HepG2 (cell line): Measurements from ENCODE around the gene HOXA1. TPM values are rescaled to one million over a fixed set of nuclear protein-coding genes. Genes with fewer than 3 reads are reported as not detected.

Experiments used
- ATAC-seq: fragments of 200-7000 bp; cut with Tn5 transposase; 3 replicates; pipeline ENCODE4 v1.9.1; 2020; ENCODE audit warnings: mild to moderate bottlenecking, moderate library complexity
- BruUV-seq: library from RNA; stranded (reverse); fragments of 400-500 nt; replicated peaks from 2 replicates; lab custom pipeline; 2021; lab: Mats Ljungman, UMichigan
- CTCF ChIA-PET: fragments of 300-600 bp; formaldehyde crosslinking; extraction: SDS; loops from one replicate; lab custom pipeline; 2021; ENCODE audit warnings: low total read pairs, inconsistent platforms, low intra/inter-chr PET ratio; lab: Yijun Ruan, JAX
- POLR2A ChIA-PET: fragments of 350-600 bp; sonication (Branson Sonifier 250); formaldehyde crosslinking; loops from one replicate; lab custom pipeline; 2020; ENCODE audit warnings: antibody characterized with exemption, inconsistent platforms; lab: Yijun Ruan, JAX
- DNase-seq: peaks from one replicate; pipeline ENCODE4 v3.0.0-alpha.2; 2015; ENCODE audit warnings: low spot score
- FAIRE-seq: peaks from 3 replicates; lab custom pipeline; 2011; peaks lifted over from hg19 to GRCh38; lab: Jason Lieb, UNC
- H2AFZ ChIP-seq: one replicate; pipeline ENCODE4 v1.6.1; 2011; ENCODE audit warnings: low read length, inconsistent platforms
- H3K27ac ChIP-seq: fragments of 300-600 bp; 3 replicates; pipeline ENCODE4 v1.8.0; 2011; ENCODE audit warnings: mixed run types, mild to moderate bottlenecking, mixed read lengths, low read length, inconsistent platforms; ENCODE audit not compliant: insufficient read depth; ENCODE audit errors: extremely low read length
- H3K27me3 ChIP-seq, 2 experiments: fragments of 200-600 bp in 1 of 2; 2 replicates in 1 of 2; 3 replicates in 1 of 2; pipeline versions ENCODE4 v1.6.0 to v1.8.0; 2011; ENCODE audit warnings: low read length in 2 of 2, mild to moderate bottlenecking in 2 of 2, moderate library complexity in 2 of 2, inconsistent platforms in 1 of 2; ENCODE audit not compliant: insufficient read depth in 2 of 2, control insufficient read depth in 1 of 2
- H3K36me3 ChIP-seq, 2 experiments: fragments of 200-600 bp in 1 of 2; replicated peaks in 1 of 2; 2 replicates in 1 of 2; 3 replicates in 1 of 2; pipeline versions ENCODE4 v1.5.1 to v1.8.0; 2011; ENCODE audit warnings: low read length in 2 of 2, inconsistent platforms in 1 of 2; ENCODE audit not compliant: insufficient read depth in 2 of 2, control insufficient read depth in 1 of 2
- H3K4me1 ChIP-seq: 2 replicates; pipeline ENCODE4 v1.5.1; 2012; ENCODE audit warnings: low read length, inconsistent platforms; ENCODE audit not compliant: insufficient read depth
- H3K4me2 ChIP-seq: 2 replicates; pipeline ENCODE4 v1.6.0; 2011; ENCODE audit warnings: low read depth, low read length, inconsistent platforms
- H3K4me3 ChIP-seq, 3 experiments: fragments of 200-600 bp in 1 of 3; sonication (generic), shearing (Covaris generic) in 1 of 3; replicated peaks in 1 of 3; 2 replicates each; pipeline ENCODE4 v1.5.1; 2011 to 2016; ENCODE audit warnings: low read length in 3 of 3, inconsistent platforms in 2 of 3, low read depth in 2 of 3, mild to moderate bottlenecking in 2 of 3, control low read depth in 1 of 3, mixed read lengths in 1 of 3; ENCODE audit not compliant: insufficient read depth in 1 of 3
- H3K79me2 ChIP-seq: one replicate; pipeline ENCODE4 v1.6.1; 2011; ENCODE audit warnings: low read length, inconsistent platforms; ENCODE audit not compliant: insufficient read depth
- H3K9ac ChIP-seq: 2 replicates; pipeline ENCODE4 v1.6.0; 2011; ENCODE audit warnings: mild to moderate bottlenecking, low read depth, low read length, inconsistent platforms; ENCODE audit not compliant: insufficient read depth
- H3K9me3 ChIP-seq: 2 replicates; pipeline ENCODE4 v1.5.1; 2012; ENCODE audit warnings: mild to moderate bottlenecking, low read length
- H4K20me1 ChIP-seq: 2 replicates; pipeline ENCODE4 v1.6.0; 2011; ENCODE audit warnings: inconsistent platforms, mild to moderate bottlenecking, low read length, moderate library complexity; ENCODE audit not compliant: insufficient read depth
- HNRNPL ChIP-seq: fragments of 200-400 bp; formaldehyde crosslinking; IDR thresholded peaks from 2 replicates; pipeline ENCODE4 v1.6.1; 2017; ENCODE audit warnings: mild to moderate bottlenecking, low read depth, low read length
- SOX6 ChIP-seq, 2 experiments: fragments of 450-650 bp in 1 of 2; sonication (generic) in 1 of 2; formaldehyde crosslinking in 1 of 2; IDR thresholded peaks; 2 replicates each; pipeline versions ENCODE4 v1.4.0 to v1.6.1; 2017 to 2020; ENCODE audit warnings: antibody characterized with exemption in 1 of 2, mild to moderate bottlenecking in 1 of 2, missing genetic modification reagents in 1 of 2
- ZNF550 ChIP-seq: sonication (generic); formaldehyde crosslinking; IDR thresholded peaks from 2 replicates; pipeline ENCODE4 v1.4.0; 2020; ENCODE audit warnings: mild to moderate bottlenecking, missing genetic modification reagents, borderline replicate concordance
- WGBS: methylation state at CpG from one replicate; pipeline ENCODE4 v1.1.6; 2017; ENCODE audit warnings: low lambda C conversion rate; 5-methylcytosine and 5-hydroxymethylcytosine counted together
- in situ Hi-C: cut with HindIII; loops from 2 replicates; pipeline ENCODE4 v1.10.0; 2017; ENCODE audit warnings: low pct_unique_long_range_greater_than_20kb; ENCODE audit not compliant: extremely low pct_ligation_motif_present
- intact Hi-C: fragments of 100-400 bp; cut with micrococcal nuclease; formaldehyde crosslinking; loops from one replicate; pipeline ENCODE4 v1.10.0; 2022; ENCODE audit not compliant: unreplicated experiment
- polyA plus RNA-seq, 8 experiments: library from polyadenylated mRNA; depleted of rRNA in 3 of 8; stranded (reverse) in 7 of 8; unstranded in 1 of 8; fragments of >200 nt; fragmentation: Illumina TruSeq in 4 of 8; extraction: Trizol in 4 of 8; gene quantifications; 2 replicates each; pipeline versions ENCODE4 v1.2.1 to v1.2.3, GENCODE V29; 2011 to 2016; ENCODE audit warnings: low read depth in 4 of 8, missing spikeins in 1 of 8, mixed read lengths in 1 of 8; ENCODE audit not compliant: insufficient read depth in 1 of 8
- total RNA-seq, 5 experiments: library from RNA; depleted of rRNA; stranded (reverse); fragments of >200 nt; fragmentation: Illumina TruSeq; extraction: Trizol; gene quantifications; 2 replicates each; pipeline ENCODE4 v1.2.3, GENCODE V29; 2016; ENCODE audit warnings: low read depth in 1 of 5
- TF ChIP-seq, protein P1 (sequence below): sonication (generic); formaldehyde crosslinking; IDR thresholded peaks from 2 replicates; pipeline ENCODE4 v1.4.0; 2020; ENCODE audit warnings: mild to moderate bottlenecking, missing genetic modification reagents
- TF ChIP-seq, protein P2 (sequence below): IDR thresholded peaks from 2 replicates; pipeline ENCODE4 v1.6.1; 2016

HOXA1 gene
- total and polyA plus RNA-seq, 2 of the 13 experiments (the other 11 are each of a cell fraction or from before 2014, with no cell fraction given) = 0.18 to 0.20 TPM

DNA sequence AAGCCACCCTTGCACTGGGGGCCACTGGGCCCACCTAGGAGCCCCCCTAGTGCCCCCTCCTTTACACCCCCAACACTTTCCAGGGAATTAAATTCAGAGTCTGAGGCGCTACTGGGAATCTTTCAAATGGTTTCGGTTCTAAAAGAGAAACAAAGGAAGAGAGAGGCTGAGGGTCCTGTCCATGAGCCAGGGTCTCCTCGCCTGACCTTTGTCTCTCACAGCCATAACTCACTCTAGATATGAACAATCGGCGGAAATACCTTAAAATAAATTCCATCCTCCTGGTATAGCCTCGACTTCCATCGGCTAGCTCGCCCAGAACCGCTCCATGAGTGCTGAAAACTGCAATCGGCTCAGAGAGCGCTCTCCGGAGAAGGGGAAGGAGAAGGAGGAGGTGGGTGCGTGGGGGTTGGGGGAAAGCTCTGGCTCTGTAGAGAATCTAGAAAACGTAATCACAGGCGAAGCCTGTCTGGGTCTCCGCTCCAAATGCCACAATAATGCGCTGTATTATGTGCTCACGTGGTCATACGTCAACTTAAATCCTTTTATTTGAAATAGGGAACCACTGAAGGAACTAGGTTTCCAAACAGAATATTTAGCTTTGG is 22.2 kb upstream of the HOXA1 start:
- Histone ChIP-seq H3K36me3 (peaks cover 0 to 6% of the 10 kb centered on the region in 2 experiments; a peak in 2 of 5 replicates), H3K4me1 (peaks cover 36% of the 10 kb centered on the region), H3K27ac (no peak overlapping the region), H3K27me3 (no peaks in the 10 kb centered on the region; a peak in 1 of 5 replicates), H2AFZ (no peak overlapping the region), H4K20me1 (peaks cover 17% of the 10 kb centered on the region), H3K9me3 (no peaks in the 10 kb centered on the region), H3K4me2 (no peak overlapping the region), H3K79me2 (peaks cover 53% of the 10 kb centered on the region), H3K9ac (no peak overlapping the region), H3K4me3 (no peak overlapping the region)
- CTCF ChIA-PET = no interaction called here
- 97% methylated on average over 19 of the region's 19 CpGs for WGBS
- BruUV-seq = no TSS peak
- DNase-seq (no peak), ATAC-seq (no peak), FAIRE-seq (no peak)
- in situ Hi-C loops = no loop called here
- intact Hi-C loops = no loop called here
- POLR2A ChIA-PET = interaction anchor here (1.2 to 5.8 kb wide), 3 partner anchors 13 to 254 kb away, joined by 5 to 118 read pairs (median 5); partner anchors contain the start of genes HOXA4 and SKAP2
- TF ChIP-seq ZNF550 = no peak

DNA sequence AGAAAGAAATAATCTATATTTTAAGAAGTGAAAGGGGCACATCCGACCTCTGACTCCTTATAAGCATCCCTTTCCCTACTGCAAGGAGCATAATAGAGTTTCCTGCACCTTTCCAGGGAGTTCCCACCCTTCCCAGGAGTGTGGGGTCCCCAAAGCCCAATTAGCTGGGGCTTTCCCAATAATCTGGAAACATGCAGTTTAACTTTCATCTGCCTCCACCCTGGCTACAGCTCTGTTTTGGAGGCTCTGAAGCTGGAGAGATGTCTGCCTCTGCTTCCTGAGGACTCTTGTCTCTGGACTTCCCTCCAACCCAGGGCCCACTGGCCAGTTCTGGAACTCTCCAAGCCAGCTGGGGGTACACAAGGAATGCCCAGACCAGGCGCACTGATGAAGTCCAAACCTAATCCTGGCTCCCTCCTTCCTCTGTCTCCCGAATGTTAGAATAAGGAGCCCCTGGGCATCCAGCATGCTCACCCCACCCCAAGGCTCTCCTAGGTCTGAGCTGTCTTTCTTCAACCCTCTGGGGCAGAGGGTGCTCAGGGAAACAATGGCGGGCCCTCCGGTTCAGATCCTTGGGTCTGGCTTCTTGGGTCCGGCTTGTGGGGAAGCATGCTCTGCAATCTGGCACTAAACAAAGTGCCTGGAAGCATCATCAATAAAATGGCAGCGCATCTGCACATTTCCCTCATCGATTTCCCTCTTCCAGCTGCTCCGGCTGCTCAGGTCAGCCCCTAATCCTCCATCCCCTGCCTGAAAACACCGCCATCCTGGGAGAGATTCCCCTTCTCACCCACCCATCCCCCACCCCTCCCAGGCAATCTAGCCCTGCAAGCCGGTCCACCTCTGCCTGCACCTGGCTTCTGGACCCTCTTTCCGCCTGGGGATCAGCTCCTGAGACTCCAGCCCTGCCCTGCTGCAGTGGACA is 21.4 kb upstream of the HOXA1 start:
- intact Hi-C loops (no loop called here), in situ Hi-C loops (no loop called here)
- no peak for DNase-seq
- TF ChIP-seq, protein P1, sequence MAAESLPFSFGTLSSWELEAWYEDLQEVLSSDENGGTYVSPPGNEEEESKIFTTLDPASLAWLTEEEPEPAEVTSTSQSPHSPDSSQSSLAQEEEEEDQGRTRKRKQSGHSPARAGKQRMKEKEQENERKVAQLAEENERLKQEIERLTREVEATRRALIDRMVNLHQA (CRISPR knock-in tag) = no peak
- TF ChIP-seq SOX6 (IDR thresholded peaks at IDR 0.05) (no peak), SOX6 (CRISPR knock-in tag; IDR thresholded peaks at IDR 0.05) (no peak), HNRNPL (no peak)
- TF ChIP-seq, protein P2, sequence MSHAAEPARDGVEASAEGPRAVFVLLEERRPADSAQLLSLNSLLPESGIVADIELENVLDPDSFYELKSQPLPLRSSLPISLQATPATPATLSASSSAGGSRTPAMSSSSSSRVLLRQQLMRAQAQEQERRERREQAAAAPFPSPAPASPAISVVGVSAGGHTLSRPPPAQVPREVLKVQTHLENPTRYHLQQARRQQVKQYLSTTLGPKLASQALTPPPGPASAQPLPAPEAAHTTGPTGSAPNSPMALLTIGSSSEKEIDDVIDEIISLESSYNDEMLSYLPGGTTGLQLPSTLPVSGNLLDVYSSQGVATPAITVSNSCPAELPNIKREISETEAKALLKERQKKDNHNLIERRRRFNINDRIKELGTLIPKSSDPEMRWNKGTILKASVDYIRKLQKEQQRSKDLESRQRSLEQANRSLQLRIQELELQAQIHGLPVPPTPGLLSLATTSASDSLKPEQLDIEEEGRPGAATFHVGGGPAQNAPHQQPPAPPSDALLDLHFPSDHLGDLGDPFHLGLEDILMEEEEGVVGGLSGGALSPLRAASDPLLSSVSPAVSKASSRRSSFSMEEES (CRISPR knock-in tag) = no peak
- 95% methylated on average over 9 of the region's 12 CpGs for WGBS
- Histone ChIP-seq H4K20me1 (peaks cover 18% of the 10 kb centered on the region), H3K4me3 (no peak overlapping the region), H3K27ac (no peak overlapping the region), H3K27me3 (no peaks in the 10 kb centered on the region; a peak in 1 of 5 replicates), H3K4me2 (no peak overlapping the region), H3K79me2 (peaks cover 51% of the 10 kb centered on the region), H3K9me3 (no peaks in the 10 kb centered on the region), H2AFZ (no peak overlapping the region), H3K36me3 (peaks cover 0 to 6% of the 10 kb centered on the region in 2 experiments; a peak in 2 of 5 replicates), H3K9ac (no peak overlapping the region), H3K4me1 (peaks cover 36% of the 10 kb centered on the region)
- ChIA-PET POLR2A (interaction anchor here (1.2 to 1.6 kb wide), 2 partner anchors 14 to 253 kb away, joined by 5 read pairs; partner anchors contain the start of genes HOXA4 and SKAP2), CTCF (no interaction called here)
- no peak for ATAC-seq
- no TSS peak for BruUV-seq
- no peak for FAIRE-seq
